GM12891 (cell line): ENCODE measurements around the gene OR51T1. TPM values are rescaled to one million over a fixed set of nuclear protein-coding genes. Genes with fewer than 3 reads are reported as not detected.
"Not testable (repeated sequence)": the region's sequence is repeated elsewhere in the genome, so short reads cannot be mapped to it uniquely, and the experiment has no call there.

ENCODE experiments used
- DNase-seq: peaks from one replicate; pipeline ENCODE4 v3.0.0; 2011; ENCODE audit warnings: low spot score; ENCODE audit not compliant: insufficient read length
- FAIRE-seq: peaks from 2 replicates; lab custom pipeline; 2011; peaks lifted over from hg19 to GRCh38; lab: Jason Lieb, UNC
- PAX5 ChIP-seq: IDR thresholded peaks from 2 replicates; pipeline ENCODE4 v1.6.1; 2011; ENCODE audit warnings: low read length, moderate library complexity, mild to moderate bottlenecking; ENCODE audit not compliant: insufficient read depth, severe bottlenecking
- POLR2A ChIP-seq: IDR thresholded peaks from 2 replicates; pipeline ENCODE4 v1.6.1; 2011; ENCODE audit warnings: low read depth, low read length, control low read depth
- POLR2AphosphoS5 ChIP-seq: IDR thresholded peaks from 2 replicates; pipeline ENCODE4 v1.6.1; 2011; ENCODE audit warnings: low read depth, low read length, control low read depth
- POU2F2 ChIP-seq: IDR thresholded peaks from 2 replicates; pipeline ENCODE4 v1.6.1; 2011; ENCODE audit warnings: low read depth, mild to moderate bottlenecking, control low read depth, low read length, moderate library complexity
- SPI1 ChIP-seq: IDR thresholded peaks from 2 replicates; pipeline ENCODE4 v1.6.1; 2011; ENCODE audit warnings: low read depth, low read length, control low read depth
- TAF1 ChIP-seq: IDR thresholded peaks from 2 replicates; pipeline ENCODE4 v1.6.1; 2011; ENCODE audit warnings: low read depth, low read length, control low read depth
- polyA plus RNA-seq: library from polyadenylated mRNA; unstranded; fragments of >200 nt; gene quantifications from one replicate; pipeline ENCODE4 v1.2.1, GENCODE V29; 2012; ENCODE audit warnings: low read depth, missing spikeins, inconsistent platforms; ENCODE audit not compliant: missing spikeins

OR51T1 gene, protein sequence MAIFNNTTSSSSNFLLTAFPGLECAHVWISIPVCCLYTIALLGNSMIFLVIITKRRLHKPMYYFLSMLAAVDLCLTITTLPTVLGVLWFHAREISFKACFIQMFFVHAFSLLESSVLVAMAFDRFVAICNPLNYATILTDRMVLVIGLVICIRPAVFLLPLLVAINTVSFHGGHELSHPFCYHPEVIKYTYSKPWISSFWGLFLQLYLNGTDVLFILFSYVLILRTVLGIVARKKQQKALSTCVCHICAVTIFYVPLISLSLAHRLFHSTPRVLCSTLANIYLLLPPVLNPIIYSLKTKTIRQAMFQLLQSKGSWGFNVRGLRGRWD
- not detected for polyA plus RNA-seq

DNA sequence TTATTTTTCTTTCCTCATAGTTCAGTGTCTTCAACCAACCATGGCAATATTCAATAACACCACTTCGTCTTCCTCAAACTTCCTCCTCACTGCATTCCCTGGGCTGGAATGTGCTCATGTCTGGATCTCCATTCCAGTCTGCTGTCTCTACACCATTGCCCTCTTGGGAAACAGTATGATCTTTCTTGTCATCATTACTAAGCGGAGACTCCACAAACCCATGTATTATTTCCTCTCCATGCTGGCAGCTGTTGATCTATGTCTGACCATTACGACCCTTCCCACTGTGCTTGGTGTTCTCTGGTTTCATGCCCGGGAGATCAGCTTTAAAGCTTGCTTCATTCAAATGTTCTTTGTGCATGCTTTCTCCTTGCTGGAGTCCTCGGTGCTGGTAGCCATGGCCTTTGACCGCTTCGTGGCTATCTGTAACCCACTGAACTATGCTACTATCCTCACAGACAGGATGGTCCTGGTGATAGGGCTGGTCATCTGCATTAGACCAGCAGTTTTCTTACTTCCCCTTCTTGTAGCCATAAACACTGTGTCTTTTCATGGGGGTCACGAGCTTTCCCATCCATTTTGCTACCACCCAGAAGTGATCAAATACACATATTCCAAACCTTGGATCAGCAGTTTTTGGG, at the start of gene OR51T1:
TSS of gene OR51T1 (plus strand) at position 41 of the 641 bp plus-strand sequence. CDS start at position 41, 0 bp downstream.
- FAIRE-seq: no peak
- DNase-seq: no peak
- no peak for TF ChIP-seq TAF1
- no peak for TF ChIP-seq POLR2A
- no peak for TF ChIP-seq SPI1
- TF ChIP-seq PAX5: no peak
- TF ChIP-seq POLR2AphosphoS5: no peak
- TF ChIP-seq POU2F2: no peak

DNA sequence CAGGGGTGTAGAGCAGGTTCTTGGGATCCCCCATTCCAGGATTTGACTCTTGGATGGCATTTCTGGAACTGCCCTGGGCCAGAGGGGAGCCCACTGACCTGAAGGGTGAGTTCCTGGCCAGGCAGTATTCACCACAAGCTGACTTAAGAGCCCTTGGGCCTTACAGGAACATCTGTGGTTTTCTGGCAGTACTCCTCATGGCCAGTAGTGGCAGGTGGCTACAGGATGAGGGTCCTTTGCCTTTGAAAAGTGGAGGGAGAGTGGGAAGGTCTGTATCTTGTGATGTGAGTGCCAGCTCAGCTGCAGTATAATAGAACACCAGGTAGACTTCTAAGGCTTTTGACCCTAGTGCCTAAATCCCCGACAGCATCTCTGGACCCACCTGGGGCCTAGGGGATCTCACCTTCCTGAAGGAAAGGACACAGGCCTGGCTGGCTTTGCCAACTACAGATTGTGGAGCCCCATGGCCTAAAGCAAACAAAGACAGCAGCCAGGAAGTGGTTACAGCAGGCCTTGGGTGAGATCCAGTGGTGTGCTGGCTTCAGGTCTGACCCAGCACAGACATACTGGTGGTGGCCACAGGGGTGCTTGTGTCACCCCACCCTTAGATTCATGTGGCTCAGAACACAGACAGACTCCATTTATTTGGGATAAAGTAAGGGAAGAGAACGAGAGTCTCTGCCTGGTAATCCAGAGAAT, 41.7 kb upstream of the OR51T1 start:
- TF ChIP-seq SPI1: no peak
- TF ChIP-seq TAF1: no peak
- TF ChIP-seq POU2F2: no peak
- TF ChIP-seq POLR2AphosphoS5: no peak
- no peak for TF ChIP-seq POLR2A
- FAIRE-seq: no peak

GRCh38 chr11:4848908-4849532, 32.7 kb upstream of the OR51T1 start, which contains the start of gene OR51S1:
Gene OR51S1 (minus strand): TSS chr11:4849208. CDS start chr11:4849208, 0 bp downstream.
- TF ChIP-seq PAX5 (no peak), TAF1 (no peak)
- DNase-seq (no peak), FAIRE-seq (no peak)

More for the DNA sequence above, 41.7 kb upstream of the OR51T1 start:
- no peak for DNase-seq

DNA sequence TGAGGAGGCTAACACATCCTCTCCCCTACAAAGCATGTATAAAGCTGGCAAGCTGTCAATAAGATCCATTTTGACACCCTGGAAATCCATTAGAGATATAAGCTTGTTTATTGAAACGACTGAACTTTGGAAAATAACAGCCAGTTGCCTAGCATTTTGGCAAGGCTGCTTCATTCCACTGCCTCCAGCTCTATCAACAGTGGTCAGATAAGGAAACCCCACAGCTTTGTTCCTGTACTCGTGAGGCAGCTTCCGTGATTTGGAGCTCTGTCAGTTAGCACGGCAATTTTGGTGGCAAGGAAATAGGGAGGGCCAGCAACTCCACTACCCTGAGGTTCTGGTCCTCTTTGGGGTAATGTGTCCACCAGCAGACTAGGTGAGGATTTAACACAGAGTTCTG, 30.7 kb upstream of the OR51T1 start:
- FAIRE-seq: no peak
- TF ChIP-seq POLR2A: no peak
- no peak for TF ChIP-seq SPI1
- no peak for TF ChIP-seq TAF1
- TF ChIP-seq POU2F2: no peak
- DNase-seq: no peak

GRCh38 chr11:4854286-4854685, 27.4 kb upstream of the OR51T1 start:
- DNase-seq, FAIRE-seq: not testable (repeated sequence)

- TF ChIP-seq PAX5 (no peak), POLR2A (no peak), POLR2AphosphoS5 (no peak), TAF1 (no peak), SPI1 (no peak), POU2F2 (no peak)
- no peak for DNase-seq
- no peak for FAIRE-seq
Observed at GRCh38 chr11:4862447-4863236, 19.1 kb upstream of the OR51T1 start.

GRCh38 chr11:4863876-4864275, 17.8 kb upstream of the OR51T1 start:
- TF ChIP-seq POLR2A (no peak), PAX5 (no peak), TAF1 (no peak), SPI1 (no peak), POU2F2 (no peak), POLR2AphosphoS5 (no peak)
- no peak for FAIRE-seq

DNA sequence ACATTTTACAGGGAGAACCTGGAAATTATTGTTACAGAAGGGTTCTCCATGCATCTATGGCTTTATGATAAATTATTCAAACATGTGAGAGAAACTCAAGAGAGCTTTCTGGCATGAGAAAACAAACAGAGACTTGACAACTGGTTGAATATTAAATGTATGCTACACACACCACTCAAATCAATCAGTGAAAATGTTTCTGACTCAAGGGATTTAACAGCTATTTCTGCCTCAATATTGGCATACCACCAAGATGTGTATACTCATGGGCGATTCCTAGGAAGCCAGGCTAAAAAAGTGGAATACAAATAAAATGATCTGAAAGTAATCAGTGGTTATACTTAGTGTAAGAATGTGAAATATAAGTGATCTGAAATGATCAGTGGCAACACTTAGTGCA, 15.8 kb upstream of the OR51T1 start:
- TF ChIP-seq TAF1 (no peak), POLR2AphosphoS5 (no peak), POU2F2 (no peak), SPI1 (no peak), POLR2A (no peak), PAX5 (no peak)
- DNase-seq (no peak), FAIRE-seq (no peak)

More at GRCh38 chr11:4863876-4864275, 17.8 kb upstream of the OR51T1 start:
- DNase-seq: no peak

DNA sequence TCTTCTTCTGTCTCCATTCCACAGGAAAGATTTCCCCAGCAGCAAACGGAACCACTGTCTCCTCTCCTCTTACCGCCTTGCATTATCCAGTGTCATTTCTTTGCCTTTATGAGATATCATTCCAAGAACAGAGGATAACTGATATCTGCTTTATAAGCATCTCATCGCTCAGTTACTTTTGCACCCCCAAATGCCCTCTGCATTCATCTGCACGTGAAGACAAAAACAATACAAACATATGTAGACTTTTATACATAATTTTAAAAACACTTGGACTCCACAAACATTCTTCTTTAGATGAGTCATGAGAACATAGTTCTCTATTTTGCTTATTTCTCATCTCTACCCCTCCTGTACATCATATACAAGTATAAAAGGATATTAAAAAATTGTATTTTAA, 512 bp upstream of the OR51T1 start:
- TF ChIP-seq POLR2AphosphoS5 (no peak), PAX5 (no peak), TAF1 (no peak), POU2F2 (no peak), POLR2A (no peak), SPI1 (no peak)
- no peak for FAIRE-seq

More for the DNA sequence above, 512 bp upstream of the OR51T1 start:
- no peak for DNase-seq
